HS-27A (cell line): ENCODE data around the gene MEIS2.

ENCODE experiments used
- DNase-seq: peaks from one replicate; pipeline ENCODE4 v3.0.0-alpha.2; 2012; ENCODE audit warnings: low read depth, missing footprints

The MEIS2 gene

DNA sequence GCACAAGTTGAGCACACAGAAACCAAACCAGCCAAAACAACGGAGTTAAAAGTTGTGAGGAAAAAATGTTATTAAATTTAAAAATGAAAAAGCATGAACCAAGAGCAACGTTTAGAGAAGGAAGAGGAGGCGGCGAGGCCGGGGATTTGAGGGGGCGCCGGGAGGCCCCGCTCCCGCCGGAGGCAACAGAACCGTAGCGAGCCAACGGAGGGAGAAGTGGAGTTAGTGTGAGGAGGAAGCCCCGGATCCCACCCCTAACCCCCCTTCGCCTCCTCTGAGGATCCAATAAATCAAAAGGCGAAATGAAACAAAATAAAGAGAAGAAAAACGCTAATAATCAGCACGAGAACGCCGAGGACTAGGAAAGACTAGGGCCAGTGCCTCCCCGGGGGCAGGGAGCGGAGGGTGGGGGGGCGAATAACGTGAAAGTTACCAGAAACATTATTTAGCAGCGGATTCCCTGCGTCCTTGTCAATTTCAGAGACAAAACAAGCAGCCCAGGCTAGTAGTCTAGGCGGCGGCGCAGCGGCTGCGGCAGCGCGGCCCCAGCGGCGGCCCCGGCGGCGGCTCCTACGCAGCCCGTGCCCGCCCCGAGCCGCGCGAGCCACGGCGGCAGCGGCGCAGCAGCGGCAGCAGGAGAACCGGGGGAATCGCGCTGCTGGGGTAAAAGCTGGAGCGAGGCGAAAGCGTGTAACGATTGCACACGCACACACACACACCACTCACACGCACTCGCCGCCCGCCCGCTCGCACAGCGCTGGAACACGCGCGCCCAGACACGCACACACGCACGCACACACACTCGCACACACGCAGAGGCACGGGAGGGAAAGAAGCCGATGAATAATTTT lies 1.7 kb downstream of the MEIS2 start:
- peak; percentile 14 for DNase-seq

DNA sequence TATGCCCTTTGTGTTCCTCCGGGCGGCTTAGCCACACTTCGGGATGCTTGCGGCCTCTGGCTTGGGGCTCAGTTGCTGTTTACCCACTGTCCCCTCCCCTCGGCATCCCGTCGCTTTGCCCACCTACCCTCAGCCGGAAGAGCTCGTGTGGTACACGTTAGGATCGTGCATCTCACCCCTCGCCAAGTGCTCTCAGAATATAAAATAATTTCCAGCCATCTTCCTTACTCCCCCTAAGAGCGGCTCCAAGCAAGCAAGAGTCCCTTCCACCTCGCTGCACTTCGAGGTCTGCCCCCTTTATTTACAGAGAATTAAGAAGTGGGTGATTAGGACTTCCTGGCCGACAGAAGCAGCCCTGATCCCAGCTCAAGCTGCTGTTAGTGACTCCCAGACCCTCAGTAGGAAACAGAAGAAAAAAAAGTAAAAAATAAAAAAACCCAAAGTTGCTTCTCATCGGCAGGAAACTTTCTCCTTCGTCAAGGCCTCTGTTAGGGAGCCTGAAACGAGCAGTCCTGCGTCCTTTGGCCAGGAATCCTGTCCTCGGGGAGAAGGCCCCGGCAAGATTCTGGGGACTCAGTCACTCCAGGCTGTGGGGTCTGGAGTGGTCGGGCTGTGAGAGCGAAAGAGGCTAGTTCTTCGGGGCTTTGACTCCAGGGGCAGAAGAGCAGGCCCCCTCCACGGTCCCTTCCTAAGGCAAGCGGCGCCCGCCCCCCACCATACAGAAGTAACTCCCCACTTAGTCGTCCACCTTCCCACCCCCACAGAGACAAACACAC lies 3.0 kb downstream of the MEIS2 start:
- DNase-seq, result no peak

DNA sequence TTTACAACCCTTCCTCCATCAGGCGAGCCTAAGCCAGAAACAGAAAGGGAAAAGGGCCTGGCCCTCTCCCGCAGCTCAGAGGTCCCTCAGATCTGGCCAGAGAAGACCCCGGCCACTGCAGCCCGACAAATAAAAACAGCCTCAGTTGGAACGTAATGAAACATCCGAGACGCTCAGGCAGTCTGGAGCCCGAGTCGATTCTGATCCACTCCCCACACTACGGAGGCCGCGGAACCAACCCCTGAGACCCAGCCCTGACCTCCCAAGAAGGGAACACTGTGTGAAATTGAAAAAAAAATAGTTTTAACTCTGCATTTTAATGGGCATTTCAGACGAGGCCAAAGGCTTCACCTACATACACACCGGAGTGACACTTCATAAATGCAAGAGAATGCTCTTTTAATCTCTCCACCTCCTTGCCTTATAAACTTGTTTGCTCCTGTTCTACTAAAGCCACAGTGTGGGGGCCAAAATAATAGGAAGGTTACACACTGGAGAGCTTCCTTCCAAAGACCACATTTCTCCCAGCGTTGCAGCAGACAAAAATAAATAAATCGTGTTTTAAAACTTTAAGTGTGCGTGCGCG lies 3.7 kb downstream of the MEIS2 start:
- DNase-seq, result no peak

DNA sequence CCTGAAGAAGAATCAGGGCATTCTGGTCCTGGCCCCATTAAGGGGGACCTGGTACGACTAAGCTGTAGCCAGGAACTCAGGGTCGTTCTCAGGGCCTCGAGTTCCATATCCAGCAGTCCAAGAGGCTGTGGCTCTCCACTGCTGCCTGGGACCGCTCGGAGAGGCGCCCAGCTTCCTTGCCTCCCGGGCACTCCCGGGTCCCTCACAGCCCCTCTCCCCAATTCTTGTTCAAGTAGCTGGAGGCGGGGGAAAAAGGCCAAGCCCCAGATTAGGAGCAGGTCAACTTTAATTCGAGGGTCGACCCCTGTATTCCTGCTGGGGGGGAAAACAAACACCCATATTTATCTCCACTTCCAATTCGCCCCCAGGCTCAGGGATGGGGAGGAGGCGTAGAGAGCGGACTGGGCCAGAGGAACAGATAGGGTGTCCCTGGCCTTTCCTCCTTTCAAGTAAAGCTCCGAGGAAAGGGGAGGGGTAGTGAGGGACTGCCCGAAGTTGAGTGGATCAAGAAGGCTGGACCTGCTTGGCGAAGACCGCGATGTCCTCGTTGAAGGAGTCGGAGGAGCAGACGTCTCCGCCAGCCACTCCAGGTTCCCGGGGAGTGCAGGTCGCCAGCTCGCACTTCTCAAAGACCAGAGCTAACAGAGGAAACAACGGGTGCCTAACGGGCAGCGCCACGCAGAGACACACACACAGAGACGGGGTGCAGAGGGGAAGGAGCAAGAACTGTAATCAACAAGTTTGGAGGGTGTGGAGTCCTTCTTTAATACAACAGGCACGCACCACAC lies 4.4 kb downstream of the MEIS2 start:
- DNase-seq, result no peak

DNA sequence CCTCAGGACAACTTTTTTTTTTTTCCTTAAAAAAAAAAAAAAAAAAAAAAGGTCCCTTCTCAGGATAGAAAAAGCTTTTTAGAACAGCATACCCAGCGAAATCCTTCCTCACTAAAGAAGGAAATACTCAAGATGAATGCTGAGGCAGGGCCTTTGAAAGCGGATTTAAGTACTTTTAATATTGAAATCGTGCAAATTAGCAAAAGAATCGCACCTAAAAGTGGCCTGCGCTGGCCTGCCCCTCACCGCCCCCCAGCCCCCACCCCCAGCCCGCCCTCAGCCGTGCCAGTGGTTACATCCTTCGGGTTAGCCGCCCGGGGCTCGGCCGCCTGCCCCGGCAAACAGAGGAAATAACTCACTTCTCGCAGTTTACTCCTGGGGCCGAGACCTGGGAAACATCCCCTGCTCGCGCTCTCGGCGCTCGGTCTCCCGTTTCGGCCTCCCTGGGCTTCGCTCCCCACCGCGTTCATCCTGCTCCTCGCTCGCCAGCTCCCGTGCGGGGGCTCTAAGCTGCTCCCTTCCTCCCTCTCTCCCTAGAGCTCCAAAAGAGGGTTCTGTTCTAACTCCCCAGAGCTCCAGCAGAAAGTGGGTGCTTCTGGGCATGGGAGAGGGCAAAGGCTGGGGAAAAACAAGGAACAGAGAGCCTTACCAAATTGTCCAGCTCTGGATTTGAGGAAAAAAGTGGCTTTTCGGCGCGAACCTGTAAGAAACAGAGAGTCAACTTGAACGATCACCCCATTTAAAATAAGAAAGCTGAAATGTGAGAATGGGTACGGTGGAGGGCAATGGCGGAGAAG lies 5.2 kb downstream of the MEIS2 start:
- DNase-seq, result no peak

DNA sequence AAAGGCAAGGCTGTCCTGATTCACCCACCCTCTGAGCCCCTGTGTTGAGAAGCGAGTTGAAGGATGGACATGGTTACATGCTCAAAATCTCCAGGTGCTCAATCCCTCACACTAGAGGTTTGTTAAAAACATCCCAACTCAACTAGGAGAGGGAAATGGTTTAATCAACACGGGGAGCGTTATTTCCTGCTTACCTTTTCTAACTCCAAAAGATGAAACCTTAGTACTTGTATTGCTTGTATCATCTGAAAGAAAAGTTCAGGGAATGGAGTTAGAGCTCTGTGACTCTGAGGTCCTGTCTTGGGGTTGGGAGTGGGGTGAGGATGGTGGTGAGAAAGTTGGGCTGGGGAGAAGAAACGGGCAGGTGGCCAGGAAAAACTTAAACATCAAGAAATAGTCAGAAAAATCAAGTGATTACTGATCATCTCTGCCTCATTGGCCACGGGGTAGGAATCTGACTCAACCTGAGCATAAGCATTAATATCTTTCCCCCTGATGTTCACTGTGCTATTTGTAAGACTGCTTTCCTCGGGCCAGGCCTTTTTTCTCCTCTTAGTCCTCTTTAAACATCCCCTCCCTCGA lies 5.9 kb downstream of the MEIS2 start:
- DNase-seq, result no peak

DNA sequence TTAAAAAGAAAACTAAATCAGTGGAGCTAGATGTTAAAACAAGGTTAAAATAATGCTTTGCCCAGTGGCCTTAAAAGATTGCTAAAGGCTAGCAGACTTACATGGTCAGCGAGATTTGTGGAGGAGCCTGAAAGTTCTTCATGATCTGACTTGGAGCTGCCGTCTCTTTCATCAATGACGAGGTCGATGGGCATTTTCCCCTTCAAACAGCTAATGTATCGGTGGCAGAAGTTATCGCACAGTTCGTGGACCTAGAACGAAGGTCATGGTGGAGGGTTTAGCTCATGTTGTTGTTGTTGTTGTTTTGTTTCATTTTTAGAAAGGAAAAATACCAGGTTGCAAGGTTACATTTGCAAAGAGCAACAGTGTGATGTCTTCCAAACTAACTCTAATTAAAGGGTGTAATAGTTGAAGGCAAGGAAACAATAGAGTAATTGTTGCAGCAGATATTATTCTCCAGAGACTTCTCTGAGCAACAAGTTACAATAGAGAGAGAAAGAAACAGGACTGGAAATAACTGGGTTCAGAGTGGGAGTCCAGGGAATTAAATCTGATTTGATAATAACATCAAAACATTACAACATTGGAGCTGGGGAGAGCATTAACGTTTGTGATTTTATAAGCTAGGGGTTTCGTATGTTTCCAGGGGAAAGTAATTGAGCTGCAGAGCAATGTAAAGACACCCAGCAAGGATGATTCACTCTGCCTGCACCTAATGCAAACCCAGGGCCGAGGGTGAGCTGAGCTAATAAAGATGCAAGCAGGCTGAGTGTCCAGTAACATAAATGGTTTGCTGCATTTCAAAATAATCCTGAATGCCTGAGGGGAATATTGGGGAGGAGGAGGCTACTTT lies 6.6 kb downstream of the MEIS2 start:
- no peak for DNase-seq

DNA sequence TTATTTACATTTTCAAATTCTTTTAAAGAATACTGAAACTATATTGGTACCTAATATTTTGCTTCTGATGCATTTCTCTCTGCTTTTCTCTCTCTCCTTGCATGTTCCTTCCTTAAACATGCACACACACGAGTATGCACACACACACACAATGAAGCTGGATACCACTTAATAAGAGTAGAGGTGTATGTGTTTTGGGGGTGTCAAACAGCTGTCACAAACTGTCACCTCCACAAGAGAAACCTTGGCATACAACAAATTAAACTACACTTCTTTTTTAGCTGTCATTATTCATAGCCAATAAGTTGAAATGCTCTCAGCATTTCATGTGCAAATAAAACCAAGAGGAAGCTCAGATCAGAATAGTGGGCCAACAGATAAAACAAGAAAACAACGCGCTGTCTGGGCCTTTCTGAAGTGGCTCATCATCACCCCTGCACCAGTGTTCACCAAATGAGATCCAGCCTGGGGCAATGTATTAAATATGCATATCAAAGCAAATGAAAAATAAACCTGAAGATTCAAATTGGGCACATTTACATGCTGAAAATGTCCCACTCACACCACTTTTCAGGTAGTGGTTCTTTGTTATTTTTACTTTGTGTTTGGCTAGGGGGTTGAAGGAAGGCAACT lies 9.7 kb downstream of the MEIS2 start:
- DNase-seq, result no peak

DNA sequence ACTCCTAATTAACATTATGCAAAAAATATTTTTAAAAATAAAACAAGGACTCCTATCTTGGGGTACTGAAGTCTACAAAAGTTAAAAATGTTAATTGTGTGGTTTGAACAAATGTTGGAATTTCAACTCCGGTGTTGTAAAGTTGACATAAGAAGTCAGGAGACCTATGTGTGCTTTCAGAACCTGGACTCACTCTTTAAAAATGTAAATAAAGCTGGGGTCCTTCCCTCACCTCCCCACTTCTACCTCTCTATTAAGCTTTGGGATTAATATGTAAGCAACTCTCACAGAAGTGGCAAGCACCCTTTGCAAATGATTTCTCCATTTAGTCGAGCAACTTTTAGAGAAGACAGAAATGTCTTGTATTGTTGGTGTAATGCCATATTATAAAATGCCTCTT lies 11.9 kb downstream of the MEIS2 start:
- DNase-seq, result no peak

DNA sequence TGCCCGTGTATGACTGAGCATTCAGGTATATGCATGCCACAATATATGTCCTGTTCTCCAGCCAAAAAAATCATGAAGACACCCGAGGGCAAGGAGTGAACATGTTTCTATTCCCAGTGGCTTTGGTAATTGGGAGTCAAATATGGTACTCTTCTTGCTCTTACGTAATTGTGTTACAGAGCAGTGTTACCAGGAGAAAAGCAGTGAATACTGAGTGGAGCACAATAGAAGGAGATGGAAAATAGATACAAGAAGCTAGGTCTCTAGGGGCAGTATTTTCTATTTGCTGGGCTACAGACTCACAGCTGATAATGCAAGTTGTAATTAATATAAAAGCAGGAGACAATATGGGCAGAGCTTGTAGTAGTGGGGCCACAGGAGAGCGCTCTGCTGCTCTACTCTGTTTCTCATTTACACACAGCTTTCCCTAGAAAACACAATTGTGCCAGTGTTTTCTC lies 13.2 kb downstream of the MEIS2 start:
- DNase-seq, result no peak

DNA sequence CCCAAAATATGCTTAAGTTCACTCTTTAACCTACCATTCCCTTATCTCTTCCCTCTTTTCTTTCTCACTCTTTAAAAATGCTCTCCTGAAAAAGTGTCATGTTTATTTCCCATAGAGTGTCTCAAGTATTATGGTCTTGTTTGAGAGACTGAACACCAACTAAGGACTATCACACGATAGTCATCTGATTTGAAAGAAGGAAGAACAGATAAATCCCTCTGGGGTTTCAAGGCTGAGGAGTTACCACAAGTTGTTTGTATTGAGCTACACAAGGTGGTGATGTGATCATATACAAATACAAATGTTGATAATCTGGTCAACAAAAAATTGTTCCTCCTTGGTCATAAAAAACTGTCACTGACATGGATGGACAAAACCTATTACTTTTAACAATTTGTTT lies 13.8 kb downstream of the MEIS2 start:
- DNase-seq, result no peak

DNA sequence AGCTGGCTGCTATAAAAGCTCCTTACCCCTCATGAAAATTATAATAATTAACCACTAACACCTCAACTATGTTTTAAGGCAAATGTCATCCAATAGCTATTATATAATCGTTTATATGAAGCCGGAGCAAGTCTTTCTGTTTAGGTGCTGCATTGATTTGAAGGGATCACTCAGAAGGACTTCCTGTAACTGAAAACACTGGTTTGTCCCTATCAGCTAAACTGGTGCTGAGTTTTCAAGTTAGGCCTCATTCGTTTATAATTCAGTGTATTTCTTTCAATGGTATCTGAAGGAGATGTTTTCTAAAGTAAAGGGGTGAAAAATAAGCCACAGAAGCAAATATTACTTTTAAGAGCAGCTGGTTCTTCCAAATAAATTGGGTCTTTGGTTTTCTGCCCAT lies 14.2 kb downstream of the MEIS2 start:
- no peak for DNase-seq

DNA sequence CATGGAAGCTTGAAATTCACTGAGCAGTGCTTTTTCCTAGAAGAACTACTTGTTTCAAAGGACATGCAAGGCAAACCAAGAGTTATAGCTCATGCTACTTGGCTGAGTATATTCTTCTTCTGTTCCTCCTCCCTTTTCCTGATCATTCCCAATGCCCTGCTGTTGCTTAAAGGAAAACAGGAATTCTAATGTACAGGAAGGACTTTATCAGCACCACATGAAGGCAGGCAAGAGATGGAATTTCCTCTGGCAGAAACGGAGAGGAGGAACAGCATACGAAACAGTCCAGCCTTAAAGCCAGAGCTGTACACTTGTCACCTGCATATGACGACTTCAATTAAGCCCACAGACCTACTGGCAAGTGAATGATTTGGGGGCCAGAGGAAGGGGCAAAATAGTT lies 15.7 kb downstream of the MEIS2 start:
- no peak for DNase-seq

DNA sequence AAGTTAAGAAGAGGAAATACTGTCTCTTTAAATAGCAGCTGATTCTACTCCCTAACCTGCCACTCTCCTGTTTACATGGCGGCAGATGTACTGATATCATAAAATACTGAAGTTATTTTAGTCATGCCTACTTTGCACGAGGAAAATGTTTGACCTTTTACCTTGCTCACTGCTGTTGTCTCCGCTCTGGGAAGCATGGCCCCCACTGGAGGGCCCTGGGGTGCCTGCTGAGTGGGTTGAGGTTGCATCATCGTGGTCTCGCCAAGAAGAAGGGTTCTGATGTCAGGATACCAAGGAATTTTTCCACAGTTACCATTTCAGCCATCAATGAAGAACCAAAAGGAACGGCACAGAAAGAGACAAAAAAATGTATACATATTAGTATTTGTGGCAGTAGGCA lies 16.7 kb downstream of the MEIS2 start:
- DNase-seq, result no peak

DNA sequence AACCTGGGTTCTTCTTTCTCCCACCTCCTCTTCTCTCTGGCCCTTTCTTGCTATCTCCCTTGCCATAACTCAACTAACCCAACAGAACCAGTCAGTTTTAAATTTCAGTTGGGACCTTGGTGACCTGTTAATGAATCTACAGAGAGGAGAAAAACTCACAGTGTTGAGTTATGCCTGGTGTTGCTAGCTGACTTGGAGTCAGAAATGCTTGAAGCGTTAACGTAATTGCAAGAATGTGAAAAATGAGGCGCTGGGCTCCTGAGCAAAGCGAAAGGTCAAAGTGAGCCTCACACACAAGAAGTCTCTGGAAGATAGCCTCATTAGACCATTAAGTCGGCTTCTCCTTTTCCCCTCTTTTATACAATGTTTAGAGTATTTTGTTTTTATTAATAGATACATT lies 18.4 kb downstream of the MEIS2 start:
- no peak for DNase-seq

DNA sequence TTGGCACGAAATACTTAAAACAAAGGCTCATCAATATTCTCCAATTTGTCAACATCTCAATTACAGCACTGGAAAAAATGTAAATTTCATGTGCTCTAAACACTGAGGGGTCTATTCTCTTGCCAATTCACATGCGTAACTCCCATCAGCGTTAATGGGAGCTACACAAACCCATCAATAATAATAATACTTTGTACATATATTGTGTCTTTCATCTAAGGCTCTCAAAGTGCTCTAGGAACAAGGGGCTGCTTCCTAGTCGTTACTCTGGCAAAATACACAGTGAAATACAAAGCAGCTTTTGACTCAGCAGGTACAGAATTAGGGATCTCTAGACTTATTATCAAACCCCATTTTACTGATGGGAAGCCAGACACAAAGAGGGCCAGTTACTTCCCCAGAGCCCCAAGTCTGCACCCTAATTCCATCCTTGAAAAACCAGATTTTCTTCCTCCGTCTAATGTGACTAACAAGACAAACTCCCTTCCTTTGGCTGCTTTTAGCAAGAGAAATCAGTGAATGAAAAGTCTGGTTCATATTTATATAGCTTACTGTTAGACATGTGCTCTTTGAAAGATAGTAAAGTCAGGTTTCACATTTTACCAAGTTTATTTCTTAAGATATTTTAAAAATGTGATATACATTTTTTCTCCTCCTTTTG lies 20.0 kb downstream of the MEIS2 start:
- DNase-seq, result no peak

DNA sequence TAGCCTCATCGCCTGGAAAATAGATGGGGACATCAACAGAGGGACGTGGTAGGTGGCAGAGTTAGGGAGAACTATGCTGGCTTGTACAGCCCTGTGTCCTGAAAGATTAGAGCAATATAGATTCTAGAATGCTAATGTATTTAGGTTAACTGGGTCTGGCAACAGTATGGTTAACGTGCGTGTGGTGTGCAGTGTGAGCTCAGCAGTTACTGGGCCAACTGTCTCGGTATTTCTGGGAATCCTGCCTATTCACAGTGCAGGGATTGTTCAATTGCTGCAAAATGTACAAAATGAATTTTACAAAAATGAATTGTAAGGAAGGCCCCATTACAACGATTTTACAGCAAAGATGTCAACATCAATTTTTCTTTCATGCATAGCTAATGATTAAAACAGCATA lies 20.6 kb downstream of the MEIS2 start:
- DNase-seq, result no peak

DNA sequence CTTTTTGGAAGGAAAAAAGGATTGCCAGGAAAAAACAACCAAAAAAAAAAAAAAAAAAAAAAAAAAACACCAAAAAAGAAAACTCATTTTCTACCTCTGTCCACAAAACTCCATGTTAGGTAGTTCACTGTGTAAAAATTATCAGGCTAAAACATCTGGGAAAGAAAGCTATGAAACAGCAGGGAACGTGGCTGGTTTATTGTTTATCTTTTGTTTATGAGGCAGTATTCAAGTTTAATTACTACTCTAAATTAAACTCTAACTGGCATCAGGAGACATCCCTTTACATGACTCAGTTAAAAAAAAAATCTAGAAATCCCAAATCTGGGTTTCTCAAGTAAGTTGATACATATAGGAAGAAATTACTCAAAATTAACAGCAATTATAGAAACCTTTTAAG lies 21.8 kb downstream of the MEIS2 start:
- DNase-seq, result no peak
